KOPT-K1 (cell line): ENCODE measurements around the gene GNAL.
"Not testable (repeated sequence)": the region's sequence is repeated elsewhere in the genome, so short reads cannot be mapped to it uniquely, and the experiment has no call there.

Source experiments
- H3K27ac ChIP-seq: fragments of 200-600 bp; sonication (generic); 2 replicates; pipeline ENCODE4 v1.5.1; 2016; ENCODE audit warnings: antibody characterized with exemption, mild to moderate bottlenecking, low read depth, low read length; ENCODE audit not compliant: poor library complexity, severe bottlenecking
- H3K36me3 ChIP-seq: fragments of 200-600 bp; sonication (generic); 2 replicates; pipeline ENCODE4 v1.5.1; 2017; ENCODE audit warnings: antibody characterized with exemption, mild to moderate bottlenecking, low read length, moderate library complexity; ENCODE audit not compliant: insufficient read depth
- H3K9me3 ChIP-seq: fragments of 200-600 bp; sonication (generic); 2 replicates; pipeline ENCODE4 v1.5.1; 2017; ENCODE audit warnings: antibody characterized with exemption, low read length, mild to moderate bottlenecking; ENCODE audit not compliant: insufficient read depth, poor library complexity, severe bottlenecking

Gene GNAL

DNA sequence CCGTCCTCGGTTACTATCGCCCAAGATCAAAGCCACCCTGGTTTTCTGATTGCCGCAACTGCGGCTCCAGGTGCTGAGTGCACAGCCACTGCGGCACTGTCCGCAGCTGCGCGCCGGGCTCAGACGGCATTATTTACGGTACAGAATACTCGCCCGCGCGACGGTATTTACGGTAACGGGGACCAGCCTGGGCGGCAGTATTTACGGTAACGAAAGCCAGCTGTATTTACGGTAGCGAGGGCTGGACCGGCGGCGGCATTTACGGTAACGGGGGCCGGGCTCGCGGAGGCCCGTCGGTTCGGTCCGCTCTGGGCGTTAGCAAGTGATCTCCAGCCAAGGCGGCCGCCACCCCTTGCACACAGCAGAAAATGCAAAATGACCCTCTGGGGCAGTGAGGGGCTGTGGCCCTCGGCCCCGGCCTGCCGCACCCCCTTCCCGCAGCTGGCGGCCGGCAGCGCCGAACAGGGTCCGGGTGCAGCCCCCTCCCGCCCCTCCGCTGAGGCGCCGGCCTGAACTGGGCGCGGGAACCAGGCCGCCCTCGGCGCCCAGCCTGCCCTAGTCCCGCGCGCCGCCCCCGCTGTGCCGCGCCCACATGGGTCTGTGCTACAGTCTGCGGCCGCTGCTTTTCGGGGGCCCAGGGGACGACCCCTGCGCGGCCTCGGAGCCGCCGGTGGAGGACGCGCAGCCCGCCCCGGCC, at the start of gene GNAL:
GNAL (plus strand) TSS at position 293 of the 697 bp plus-strand sequence; CDS start at position 593, 300 bp downstream.
- Histone ChIP-seq H3K36me3 (no peaks in the 10 kb centered on the region), H3K9me3 (peaks cover 21% of the 10 kb centered on the region), H3K27ac (no peak within 1 kb of the TSS)

DNA sequence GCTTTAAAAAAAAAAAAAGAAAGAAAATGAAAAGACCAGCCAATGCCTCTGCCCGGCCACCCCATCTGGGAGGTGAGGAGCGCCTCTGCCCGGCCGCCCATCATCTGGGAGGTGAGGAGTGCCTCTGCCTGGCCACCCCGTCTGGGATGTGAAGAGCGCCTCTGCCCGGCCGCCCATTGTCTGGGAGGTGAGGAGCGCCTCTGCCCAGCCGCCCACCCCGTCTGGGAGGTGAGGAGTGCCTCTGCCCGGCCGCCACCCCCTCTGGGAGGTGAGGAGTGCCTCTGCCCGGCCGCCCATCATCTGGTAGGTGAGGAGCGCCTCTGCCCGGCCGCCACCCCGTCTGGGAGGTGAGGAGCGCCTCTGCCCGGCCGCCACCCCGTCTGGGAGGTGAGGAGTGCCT, 41.8 kb upstream of the GNAL start:
- H3K36me3 ChIP-seq, H3K27ac ChIP-seq, H3K9me3 ChIP-seq: not testable (repeated sequence)

DNA sequence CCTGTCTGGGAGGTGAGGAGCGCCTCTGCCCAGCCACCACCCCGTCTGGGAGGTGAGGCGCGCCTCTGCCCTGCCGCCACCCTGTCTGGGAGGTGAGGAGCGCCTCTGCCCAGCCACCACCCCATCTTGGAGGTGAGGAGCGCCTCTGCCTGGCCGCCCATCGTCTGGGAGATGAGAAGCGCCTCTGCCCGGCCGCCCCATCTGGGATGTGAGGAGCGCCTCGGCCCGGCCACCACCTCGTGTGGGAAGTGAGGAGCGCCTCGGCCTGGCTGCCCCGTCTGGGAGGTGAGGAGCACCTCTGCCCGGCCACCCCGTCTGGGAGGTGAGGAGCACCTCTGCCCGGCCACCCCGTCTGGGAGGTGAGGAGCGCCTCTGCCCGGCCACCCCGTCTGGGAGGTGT, 41.3 kb upstream of the GNAL start:
- H3K27ac ChIP-seq, H3K36me3 ChIP-seq, H3K9me3 ChIP-seq: not testable (repeated sequence)

DNA sequence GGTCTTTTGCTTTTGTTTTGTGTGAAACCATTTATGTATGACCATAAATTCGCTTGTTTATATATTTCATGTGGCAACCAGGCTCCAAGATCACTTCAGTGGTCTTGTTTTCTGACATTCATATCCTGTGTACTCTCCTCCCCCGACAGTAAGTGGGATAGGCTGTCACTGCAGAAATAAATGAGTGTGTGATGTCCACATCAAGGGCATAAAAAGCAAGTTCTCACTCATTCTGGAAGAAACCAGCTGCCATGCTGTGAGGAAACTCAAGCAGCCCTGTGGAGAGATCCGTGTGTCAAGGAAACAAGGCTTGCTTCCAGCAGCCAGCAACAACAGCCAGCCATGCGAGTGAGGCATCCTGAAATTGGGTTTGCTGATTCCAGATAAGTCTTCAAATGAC, 39.2 kb upstream of the GNAL start:
- Histone ChIP-seq H3K36me3 (no peaks in the 10 kb centered on the region), H3K27ac (no peak overlapping the region), H3K9me3 (no peaks in the 10 kb centered on the region)

DNA sequence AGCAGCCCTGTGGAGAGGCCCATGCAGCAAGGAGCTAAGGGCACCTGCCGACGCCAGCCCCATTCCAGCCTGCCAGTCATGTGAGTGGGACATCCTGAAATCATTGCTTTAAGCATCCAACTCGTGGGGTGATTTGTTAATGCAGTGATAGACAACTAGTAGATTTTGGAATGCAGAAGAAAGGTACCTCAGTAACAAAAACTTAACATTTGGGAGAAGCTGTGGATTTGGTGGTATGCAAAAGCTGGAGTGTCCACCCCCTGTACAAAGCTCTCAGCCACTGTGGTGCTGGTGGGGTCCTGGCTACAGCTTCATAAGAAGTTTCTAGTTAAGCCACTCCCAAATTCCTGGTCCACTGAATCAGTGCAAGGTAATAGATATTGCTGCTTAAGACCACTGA, 37.2 kb upstream of the GNAL start:
- Histone ChIP-seq H3K36me3 (no peaks in the 10 kb centered on the region), H3K27ac (no peak overlapping the region), H3K9me3 (no peaks in the 10 kb centered on the region)

DNA sequence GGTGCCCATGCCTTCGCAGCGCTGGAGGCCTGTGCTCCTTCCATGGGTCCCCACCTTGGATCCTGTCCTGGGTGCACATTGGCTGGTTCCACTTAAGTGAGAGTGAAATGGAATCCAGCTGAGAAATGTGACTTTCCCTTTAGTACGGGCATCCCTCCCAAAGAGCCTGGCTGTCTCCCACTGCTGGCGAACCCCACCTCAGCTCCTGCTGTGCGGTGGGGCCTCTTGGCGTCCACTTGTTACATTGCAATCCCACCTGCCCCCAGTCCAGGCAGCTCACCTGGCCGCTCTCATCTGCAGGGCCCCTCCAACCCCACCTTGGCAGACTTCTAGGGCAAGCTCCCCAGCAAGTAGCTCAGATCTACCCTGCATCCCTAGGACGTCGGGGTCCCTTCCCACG, 35.5 kb upstream of the GNAL start:
- H3K9me3 ChIP-seq: no peaks in the 10 kb centered on the region
- H3K27ac ChIP-seq: no peak overlapping the region
- H3K36me3 ChIP-seq: no peaks in the 10 kb centered on the region

DNA sequence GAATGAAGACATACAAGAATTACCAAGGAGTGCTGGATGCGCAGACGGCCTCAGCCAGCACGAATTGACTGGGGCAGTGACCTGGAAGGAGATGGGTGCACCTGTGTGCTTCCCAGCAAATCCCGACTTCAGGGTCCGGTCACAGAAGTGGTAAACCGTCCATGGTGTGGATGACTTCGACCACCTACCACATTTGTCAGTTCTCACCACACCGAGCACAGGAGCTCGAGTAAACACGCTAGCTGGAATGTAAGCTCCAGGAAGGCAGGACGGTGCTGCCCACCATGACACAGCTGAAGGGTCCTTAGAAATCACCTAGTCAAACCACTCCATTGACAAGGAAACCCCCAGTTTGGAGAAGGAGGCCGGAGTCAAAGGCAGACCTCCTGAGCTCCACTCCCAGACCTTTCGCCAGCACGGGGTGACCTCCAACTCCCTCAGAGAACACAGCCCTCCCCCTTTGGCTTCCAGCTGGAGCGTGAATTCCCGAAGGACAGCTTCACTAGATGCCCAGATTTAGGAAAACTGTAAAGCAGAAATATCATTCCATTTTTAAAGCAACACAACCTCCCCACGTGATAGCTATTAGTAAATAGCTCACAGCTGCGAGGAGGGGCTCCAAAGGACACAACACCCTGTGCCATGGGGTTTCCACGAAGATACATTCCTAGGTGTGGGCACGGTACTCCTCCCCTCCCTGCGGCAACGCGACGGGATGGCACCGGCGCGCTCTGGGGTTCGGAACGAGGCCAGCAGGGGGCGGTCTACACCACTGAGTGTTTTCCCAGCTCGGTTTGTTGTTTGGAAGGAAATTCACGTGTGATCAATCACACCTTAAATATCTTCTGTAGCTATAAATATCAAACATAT, 34.1 kb upstream of the GNAL start:
- no peak overlapping the region for H3K27ac ChIP-seq
- H3K36me3 ChIP-seq: no peaks in the 10 kb centered on the region
- no peaks in the 10 kb centered on the region for H3K9me3 ChIP-seq

DNA sequence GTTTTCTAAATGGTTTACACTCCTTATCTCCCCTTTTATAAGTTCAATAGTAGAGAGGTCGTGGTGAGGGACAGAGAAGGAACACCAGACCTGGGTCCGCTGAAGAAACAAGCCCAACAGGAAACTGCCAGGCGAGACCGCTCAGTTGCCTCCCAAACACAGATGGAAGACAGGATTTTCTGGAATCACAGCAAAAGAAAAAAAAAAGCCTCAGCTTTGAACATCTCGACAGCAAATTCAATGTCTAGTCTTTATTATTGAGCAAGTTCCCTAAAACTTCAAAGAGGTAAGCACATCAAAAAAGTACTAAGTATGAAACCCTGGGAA, 33.5 kb upstream of the GNAL start:
- H3K36me3 ChIP-seq: no peaks in the 10 kb centered on the region
- H3K9me3 ChIP-seq: no peaks in the 10 kb centered on the region

DNA sequence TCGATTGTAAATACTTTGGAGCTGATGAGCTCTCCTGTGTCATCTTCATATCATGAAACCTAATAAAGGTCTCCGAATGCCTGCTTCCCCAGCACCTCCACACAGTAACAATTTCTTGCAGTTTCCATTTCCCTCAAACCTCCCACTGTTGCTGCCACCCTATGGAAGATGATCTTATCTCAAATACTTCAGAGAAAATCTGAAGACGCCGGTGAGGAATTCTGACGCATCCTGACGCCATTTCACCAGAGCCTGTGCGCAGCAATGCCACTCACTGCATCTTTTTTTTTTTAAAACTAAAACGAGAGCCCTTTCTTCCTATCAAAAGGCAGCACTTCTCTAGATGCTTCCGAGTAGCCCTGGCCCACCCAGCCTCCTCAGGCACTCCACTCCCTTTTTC, 31.9 kb upstream of the GNAL start:
- Histone ChIP-seq H3K36me3 (no peaks in the 10 kb centered on the region), H3K27ac (no peak overlapping the region), H3K9me3 (no peaks in the 10 kb centered on the region)

More for the DNA sequence above, 33.5 kb upstream of the GNAL start:
- no peak overlapping the region for H3K27ac ChIP-seq

DNA sequence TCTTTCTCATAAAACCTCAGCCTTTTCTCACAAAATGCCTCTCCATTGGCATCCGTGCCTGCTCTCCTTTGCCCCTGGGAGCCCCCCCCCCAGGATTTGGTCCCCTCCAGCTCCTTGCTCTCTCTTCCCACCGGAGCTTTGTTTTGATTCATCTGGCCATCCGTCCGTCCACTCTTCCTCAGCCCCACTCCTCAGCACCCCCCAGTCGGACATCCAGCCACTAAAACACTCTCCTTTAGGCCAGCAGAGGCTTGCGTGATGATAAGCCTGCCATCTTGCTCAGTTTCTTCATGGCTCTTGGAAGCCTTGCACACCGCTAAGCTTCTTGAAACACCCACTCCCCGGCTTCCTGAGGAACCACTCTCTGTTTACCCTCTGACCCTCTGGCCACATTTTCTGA, 31.5 kb upstream of the GNAL start:
- no peaks in the 10 kb centered on the region for H3K36me3 ChIP-seq
- no peak overlapping the region for H3K27ac ChIP-seq
- no peaks in the 10 kb centered on the region for H3K9me3 ChIP-seq

DNA sequence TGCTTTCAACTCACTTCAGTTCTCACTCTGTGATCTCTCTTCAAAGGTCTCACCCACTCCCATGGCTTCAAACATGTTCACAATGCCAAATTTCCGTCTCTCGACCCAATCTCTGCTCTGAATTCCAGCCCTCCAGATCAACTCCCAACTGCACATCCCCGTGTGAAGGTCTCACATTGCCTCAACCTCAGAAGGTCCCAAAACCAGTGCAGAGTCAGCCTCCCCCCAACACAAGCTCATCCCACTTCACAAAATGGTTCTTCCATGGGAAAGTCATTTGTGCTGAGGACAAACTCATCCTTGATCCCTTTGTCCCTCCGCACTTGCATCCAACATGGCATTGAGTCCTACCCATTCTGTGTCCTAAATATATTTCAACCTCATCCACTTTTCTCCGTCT, 31.0 kb upstream of the GNAL start:
- Histone ChIP-seq H3K9me3 (no peaks in the 10 kb centered on the region), H3K27ac (no peak overlapping the region), H3K36me3 (no peaks in the 10 kb centered on the region)

DNA sequence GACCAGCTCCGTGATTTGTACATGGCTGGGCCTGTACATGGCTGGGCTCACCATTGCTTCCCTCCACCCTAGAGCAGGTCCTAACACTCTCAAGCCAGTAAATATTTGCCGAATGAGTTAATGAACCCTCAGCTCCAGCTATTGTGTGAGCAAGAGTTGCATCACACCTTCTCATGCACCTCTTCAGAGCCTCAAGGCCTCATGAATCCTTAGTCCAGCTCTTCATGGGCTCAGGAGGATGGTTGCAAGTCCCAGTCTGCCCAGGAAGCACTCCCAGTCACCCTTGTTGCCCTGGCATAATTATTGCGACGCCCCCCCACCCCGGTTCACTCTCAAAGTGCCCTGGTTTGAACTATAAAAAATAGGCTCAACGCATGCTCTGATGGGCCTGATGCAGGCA, 30.1 kb upstream of the GNAL start:
- H3K27ac ChIP-seq: no peak overlapping the region
- no peaks in the 10 kb centered on the region for H3K36me3 ChIP-seq
- H3K9me3 ChIP-seq: no peaks in the 10 kb centered on the region

DNA sequence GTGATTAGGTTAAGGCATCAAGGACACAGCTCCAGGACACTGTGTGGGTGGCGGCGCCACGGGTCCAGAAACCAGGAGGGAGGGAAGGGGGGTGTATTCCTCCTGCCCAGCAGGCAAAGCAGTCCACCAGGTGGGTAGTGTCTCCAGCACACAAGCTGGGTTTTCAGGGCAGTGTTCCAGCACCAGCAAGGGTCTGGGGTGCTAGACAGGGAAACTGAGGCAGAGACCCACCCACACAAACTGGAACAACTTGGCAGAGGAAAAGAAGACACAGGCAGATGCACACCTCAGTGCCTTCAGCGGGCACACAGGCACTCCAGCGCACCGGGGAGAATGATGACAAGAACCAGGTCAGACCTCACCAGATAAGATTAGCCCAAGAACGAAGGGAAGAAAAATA, 28.4 kb upstream of the GNAL start:
- no peaks in the 10 kb centered on the region for H3K9me3 ChIP-seq
- no peak overlapping the region for H3K27ac ChIP-seq

DNA sequence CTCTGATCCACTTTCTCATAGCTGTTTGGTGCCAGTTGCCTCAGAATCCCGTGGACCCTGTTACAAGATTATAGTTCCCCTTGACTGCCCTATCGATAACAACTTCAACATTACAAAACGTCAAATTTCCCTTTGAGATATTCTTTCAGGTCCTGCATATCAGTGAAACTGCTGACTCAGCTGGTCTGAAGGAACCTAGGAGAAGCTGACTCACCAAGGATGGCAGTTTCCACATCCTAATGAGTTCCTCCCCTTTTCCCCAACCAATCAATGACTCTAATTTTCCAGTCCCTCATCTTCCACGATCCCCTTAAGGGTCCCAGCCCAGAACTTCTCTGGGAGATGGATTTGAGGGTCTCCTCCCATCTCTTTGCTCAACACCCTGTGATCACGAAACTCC, 27.6 kb upstream of the GNAL start:
- Histone ChIP-seq H3K36me3 (no peaks in the 10 kb centered on the region), H3K9me3 (no peaks in the 10 kb centered on the region), H3K27ac (no peak overlapping the region)

More for the DNA sequence above, 28.4 kb upstream of the GNAL start:
- H3K36me3 ChIP-seq: no peaks in the 10 kb centered on the region

DNA sequence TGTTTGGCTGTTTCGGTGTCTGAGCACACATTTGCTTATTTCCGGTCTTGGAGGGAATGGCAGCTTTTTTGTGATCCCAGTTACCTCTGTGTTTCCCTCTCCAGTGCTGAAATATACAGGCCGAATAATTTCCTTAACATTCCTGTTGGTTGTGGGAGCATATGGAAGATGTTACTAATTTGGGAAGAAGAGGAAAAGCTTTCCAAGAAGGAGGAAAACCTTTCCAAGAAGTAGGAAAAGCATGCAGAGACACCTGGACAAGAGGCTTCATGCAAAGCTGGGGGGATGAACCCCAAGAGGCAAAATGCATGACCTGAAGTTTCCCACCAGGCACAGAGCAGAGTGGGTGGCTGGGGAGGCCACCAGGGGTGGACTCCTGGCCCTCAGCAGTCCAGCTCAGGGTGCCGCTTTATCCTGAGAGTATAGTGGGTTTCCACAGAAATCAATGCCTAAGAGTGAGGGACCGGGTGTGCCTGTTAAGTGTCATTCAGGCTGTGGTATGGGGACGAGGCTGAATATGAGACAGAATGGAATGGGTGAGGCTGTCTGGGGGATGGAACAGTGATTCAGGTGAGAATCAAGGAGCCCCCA, 25.5 kb upstream of the GNAL start:
- no peak overlapping the region for H3K27ac ChIP-seq
- no peaks in the 10 kb centered on the region for H3K9me3 ChIP-seq
- H3K36me3 ChIP-seq: no peaks in the 10 kb centered on the region
